GM23338 (cell line): ENCODE measurements around the gene PLD5.

Experiments used
- EZH2 ChIP-seq: fragments of 200-600 bp; sonication (generic); IDR thresholded peaks from one replicate; pipeline ENCODE4 v1.8.0; 2017; ENCODE audit warnings: antibody characterized with exemption, mild to moderate bottlenecking, low read depth; ENCODE audit not compliant: unreplicated experiment
- EZH2phosphoT487 ChIP-seq: fragments of 200-600 bp; sonication (generic); IDR thresholded peaks from one replicate; pipeline ENCODE4 v1.8.1; 2018; ENCODE audit warnings: antibody characterized with exemption; ENCODE audit not compliant: unreplicated experiment
- POLR2AphosphoS5 ChIP-seq: IDR thresholded peaks from 2 replicates; pipeline ENCODE4 v1.6.1; 2016; ENCODE audit warnings: antibody characterized with exemption, low read depth
- STAT1 ChIP-seq: IDR thresholded peaks from one replicate; pipeline ENCODE4 v1.6.1; 2016; ENCODE audit warnings: antibody characterized with exemption; ENCODE audit not compliant: unreplicated experiment
- ZNF331 ChIP-seq: fragments of 250-450 bp; sonication (Bioruptor Pico); IDR thresholded peaks from 2 replicates; pipeline ENCODE4 v1.5.0; 2020; ENCODE audit warnings: low read depth, mild to moderate bottlenecking, moderate library complexity
- TF ChIP-seq, protein P1 (sequence below), 2 experiments: fragments of 200-600 bp in 1 of 2; sonication (generic) in 1 of 2; conservative IDR thresholded peaks; 2 replicates each; pipeline versions ENCODE4 v1.5.1 to v1.6.1; 2016 to 2017; ENCODE audit warnings: antibody characterized with exemption in 2 of 2, low read depth in 2 of 2, mild to moderate bottlenecking in 2 of 2, moderate library complexity in 1 of 2
- TF ChIP-seq, protein P2 (sequence below): IDR thresholded peaks from one replicate; pipeline ENCODE4 v1.6.1; 2018; ENCODE audit warnings: antibody characterized with exemption; ENCODE audit not compliant: unreplicated experiment

DNA sequence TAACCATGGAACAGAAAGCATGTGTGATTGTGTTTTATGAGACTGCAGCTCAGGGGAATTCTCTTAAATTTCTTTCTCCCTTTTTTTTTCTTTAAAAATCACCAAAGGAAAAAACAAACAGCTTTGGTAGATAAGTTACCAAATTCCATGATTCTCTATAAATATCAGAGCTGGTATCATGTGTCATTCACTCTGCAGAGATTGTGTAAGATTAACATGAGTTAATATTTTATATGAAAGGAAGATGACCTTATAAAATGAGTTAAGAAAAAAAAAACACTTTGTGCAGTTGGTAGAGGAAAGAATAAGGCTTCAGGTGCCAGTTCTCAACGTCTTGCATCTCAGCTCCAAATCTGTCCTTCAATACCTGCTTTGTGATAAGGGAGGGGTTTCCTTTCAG lies 287.4 kb downstream of the PLD5 start:
- TF ChIP-seq, protein P1, sequence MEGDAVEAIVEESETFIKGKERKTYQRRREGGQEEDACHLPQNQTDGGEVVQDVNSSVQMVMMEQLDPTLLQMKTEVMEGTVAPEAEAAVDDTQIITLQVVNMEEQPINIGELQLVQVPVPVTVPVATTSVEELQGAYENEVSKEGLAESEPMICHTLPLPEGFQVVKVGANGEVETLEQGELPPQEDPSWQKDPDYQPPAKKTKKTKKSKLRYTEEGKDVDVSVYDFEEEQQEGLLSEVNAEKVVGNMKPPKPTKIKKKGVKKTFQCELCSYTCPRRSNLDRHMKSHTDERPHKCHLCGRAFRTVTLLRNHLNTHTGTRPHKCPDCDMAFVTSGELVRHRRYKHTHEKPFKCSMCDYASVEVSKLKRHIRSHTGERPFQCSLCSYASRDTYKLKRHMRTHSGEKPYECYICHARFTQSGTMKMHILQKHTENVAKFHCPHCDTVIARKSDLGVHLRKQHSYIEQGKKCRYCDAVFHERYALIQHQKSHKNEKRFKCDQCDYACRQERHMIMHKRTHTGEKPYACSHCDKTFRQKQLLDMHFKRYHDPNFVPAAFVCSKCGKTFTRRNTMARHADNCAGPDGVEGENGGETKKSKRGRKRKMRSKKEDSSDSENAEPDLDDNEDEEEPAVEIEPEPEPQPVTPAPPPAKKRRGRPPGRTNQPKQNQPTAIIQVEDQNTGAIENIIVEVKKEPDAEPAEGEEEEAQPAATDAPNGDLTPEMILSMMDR (conservative IDR thresholded peaks at IDR 0.05; ENCODE audit: low read depth in 2 of 2): no peak
- no peak for TF ChIP-seq EZH2
- TF ChIP-seq POLR2AphosphoS5: no peak
- no peak for TF ChIP-seq STAT1
- TF ChIP-seq EZH2phosphoT487: no peak
- no peak for TF ChIP-seq ZNF331 (CRISPR knock-in tag)
- TF ChIP-seq, protein P2, sequence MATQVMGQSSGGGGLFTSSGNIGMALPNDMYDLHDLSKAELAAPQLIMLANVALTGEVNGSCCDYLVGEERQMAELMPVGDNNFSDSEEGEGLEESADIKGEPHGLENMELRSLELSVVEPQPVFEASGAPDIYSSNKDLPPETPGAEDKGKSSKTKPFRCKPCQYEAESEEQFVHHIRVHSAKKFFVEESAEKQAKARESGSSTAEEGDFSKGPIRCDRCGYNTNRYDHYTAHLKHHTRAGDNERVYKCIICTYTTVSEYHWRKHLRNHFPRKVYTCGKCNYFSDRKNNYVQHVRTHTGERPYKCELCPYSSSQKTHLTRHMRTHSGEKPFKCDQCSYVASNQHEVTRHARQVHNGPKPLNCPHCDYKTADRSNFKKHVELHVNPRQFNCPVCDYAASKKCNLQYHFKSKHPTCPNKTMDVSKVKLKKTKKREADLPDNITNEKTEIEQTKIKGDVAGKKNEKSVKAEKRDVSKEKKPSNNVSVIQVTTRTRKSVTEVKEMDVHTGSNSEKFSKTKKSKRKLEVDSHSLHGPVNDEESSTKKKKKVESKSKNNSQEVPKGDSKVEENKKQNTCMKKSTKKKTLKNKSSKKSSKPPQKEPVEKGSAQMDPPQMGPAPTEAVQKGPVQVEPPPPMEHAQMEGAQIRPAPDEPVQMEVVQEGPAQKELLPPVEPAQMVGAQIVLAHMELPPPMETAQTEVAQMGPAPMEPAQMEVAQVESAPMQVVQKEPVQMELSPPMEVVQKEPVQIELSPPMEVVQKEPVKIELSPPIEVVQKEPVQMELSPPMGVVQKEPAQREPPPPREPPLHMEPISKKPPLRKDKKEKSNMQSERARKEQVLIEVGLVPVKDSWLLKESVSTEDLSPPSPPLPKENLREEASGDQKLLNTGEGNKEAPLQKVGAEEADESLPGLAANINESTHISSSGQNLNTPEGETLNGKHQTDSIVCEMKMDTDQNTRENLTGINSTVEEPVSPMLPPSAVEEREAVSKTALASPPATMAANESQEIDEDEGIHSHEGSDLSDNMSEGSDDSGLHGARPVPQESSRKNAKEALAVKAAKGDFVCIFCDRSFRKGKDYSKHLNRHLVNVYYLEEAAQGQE: no peak
